Spleen (tissue), 7 donors: ENCODE data around the gene EYA2.

Experiments used
- POLR2AphosphoS5 ChIP-seq, 3 donors: sonication (generic); formaldehyde crosslinking; IDR thresholded peaks; one replicate each; pipeline ENCODE4 v1.5.1; 2017; ENCODE audit warnings: antibody characterized with exemption in 3 of 3
- TF ChIP-seq, protein P1 (sequence below), 11 experiments: fragments of 200-600 bp in 7 of 11; fragments of 450-650 bp in 4 of 11; sonication (generic) in 4 of 11; IDR thresholded peaks in 8 of 11; conservative IDR thresholded peaks in 3 of 11; 1 replicate in 7 of 11; 2 replicates in 4 of 11; pipeline versions ENCODE4 v1.4.0 to v1.8.0; 2016 to 2021; ENCODE audit warnings: antibody characterized with exemption in 11 of 11, inconsistent platforms in 4 of 11, mild to moderate bottlenecking in 1 of 11
- donor health status: DM: no; HTN: no; CAD: no; lungs with moderate emphysema.
- donor health status: DM: no; HTN: no; CAD: no.
- donor health status: DM: no; HTN: no; CAD: no.

DNA sequence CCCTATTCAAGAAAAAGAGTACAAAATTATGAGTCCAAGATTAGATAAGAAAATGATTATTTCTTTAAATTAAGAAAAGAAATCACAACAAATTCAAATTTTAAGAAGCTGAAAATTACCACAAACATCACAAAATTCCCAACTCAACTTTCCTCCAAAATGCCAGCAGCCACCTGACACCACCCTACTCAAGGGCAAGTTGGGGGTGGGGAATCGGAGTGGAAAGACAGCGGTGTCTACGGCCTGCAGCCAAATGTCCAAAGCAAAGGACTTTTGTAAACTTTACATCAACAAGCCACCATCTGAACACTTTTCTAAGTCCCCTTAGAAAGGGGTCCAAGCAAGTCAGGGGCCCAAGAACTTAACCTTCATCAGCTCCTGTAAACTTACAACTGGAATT is 1.6 kb upstream of the EYA2 start:
- TF ChIP-seq, protein P1, sequence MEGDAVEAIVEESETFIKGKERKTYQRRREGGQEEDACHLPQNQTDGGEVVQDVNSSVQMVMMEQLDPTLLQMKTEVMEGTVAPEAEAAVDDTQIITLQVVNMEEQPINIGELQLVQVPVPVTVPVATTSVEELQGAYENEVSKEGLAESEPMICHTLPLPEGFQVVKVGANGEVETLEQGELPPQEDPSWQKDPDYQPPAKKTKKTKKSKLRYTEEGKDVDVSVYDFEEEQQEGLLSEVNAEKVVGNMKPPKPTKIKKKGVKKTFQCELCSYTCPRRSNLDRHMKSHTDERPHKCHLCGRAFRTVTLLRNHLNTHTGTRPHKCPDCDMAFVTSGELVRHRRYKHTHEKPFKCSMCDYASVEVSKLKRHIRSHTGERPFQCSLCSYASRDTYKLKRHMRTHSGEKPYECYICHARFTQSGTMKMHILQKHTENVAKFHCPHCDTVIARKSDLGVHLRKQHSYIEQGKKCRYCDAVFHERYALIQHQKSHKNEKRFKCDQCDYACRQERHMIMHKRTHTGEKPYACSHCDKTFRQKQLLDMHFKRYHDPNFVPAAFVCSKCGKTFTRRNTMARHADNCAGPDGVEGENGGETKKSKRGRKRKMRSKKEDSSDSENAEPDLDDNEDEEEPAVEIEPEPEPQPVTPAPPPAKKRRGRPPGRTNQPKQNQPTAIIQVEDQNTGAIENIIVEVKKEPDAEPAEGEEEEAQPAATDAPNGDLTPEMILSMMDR (IDR thresholded peaks at IDR 0.05 in 8 of 11, conservative IDR thresholded peaks at IDR 0.05 in 3 of 11): no peak
- TF ChIP-seq POLR2AphosphoS5 (IDR thresholded peaks at IDR 0.05): no peak
